Memory B cell (primary cell): ENCODE data around the gene DPYSL3.

ENCODE experiments used
- ATAC-seq: fragments of 150-1000 bp; cut with Tn5 transposase; 2 replicates; pipeline ENCODE4 v1.10.0; 2021; ENCODE audit warnings: low read depth, mild to moderate bottlenecking, moderate library complexity
- DNase-seq, 2 donors: peaks; one replicate each; pipeline ENCODE4 v3.0.0; 2022; ENCODE audit warnings: low spot score in 2 of 2
- H3K27ac Mint-ChIP-seq: one replicate; pipeline ENCODE4 v1.8.0; 2022; ENCODE audit warnings: mild to moderate bottlenecking, moderate library complexity, mixed read lengths
- H3K27me3 Mint-ChIP-seq: one replicate; pipeline ENCODE4 v1.8.0; 2022; ENCODE audit warnings: mixed read lengths
- H3K36me3 Mint-ChIP-seq: one replicate; pipeline ENCODE4 v1.8.0; 2022; ENCODE audit warnings: mild to moderate bottlenecking, mixed read lengths
- H3K4me1 Mint-ChIP-seq: one replicate; pipeline ENCODE4 v1.8.0; 2022; ENCODE audit warnings: mixed read lengths
- H3K4me3 Mint-ChIP-seq: one replicate; pipeline ENCODE4 v1.8.0; 2022; ENCODE audit warnings: mild to moderate bottlenecking, moderate library complexity, mixed read lengths
- H3K9me3 Mint-ChIP-seq: one replicate; pipeline ENCODE4 v1.8.0; 2022; ENCODE audit warnings: mixed read lengths

The DPYSL3 gene

GRCh38 chr5:147472664-147473475, 37.0 kb downstream of the DPYSL3 start:
- ATAC-seq = no peak
- no peaks in the 10 kb centered on the region for H3K36me3 Mint-ChIP-seq

GRCh38 chr5:147467973-147468508, 41.8 kb downstream of the DPYSL3 start:
- Mint-ChIP-seq H3K9me3 (peaks cover 5% of the 10 kb centered on the region), H3K27ac (no peak overlapping the region), H3K4me3 (no peak overlapping the region), H3K4me1 (no peaks in the 10 kb centered on the region), H3K36me3 (no peaks in the 10 kb centered on the region), H3K27me3 (no peaks in the 10 kb centered on the region)
- ATAC-seq (no peak), DNase-seq (no peak)

More at GRCh38 chr5:147472664-147473475, 37.0 kb downstream of the DPYSL3 start:
- no peak for DNase-seq
- Mint-ChIP-seq H3K9me3 (peaks cover 10% of the 10 kb centered on the region), H3K27me3 (no peaks in the 10 kb centered on the region), H3K4me1 (no peaks in the 10 kb centered on the region), H3K27ac (no peak overlapping the region), H3K4me3 (no peak overlapping the region)

- no peak for DNase-seq
- Mint-ChIP-seq H3K9me3 (peaks cover 5% of the 10 kb centered on the region), H3K27ac (no peak overlapping the region), H3K27me3 (no peaks in the 10 kb centered on the region), H3K4me1 (no peaks in the 10 kb centered on the region), H3K36me3 (no peaks in the 10 kb centered on the region), H3K4me3 (no peak overlapping the region)
- no peak for ATAC-seq
These were observed 43.4 kb downstream of the DPYSL3 start for GRCh38 chr5:147466360-147466980.

- no peak for ATAC-seq
- H3K27ac Mint-ChIP-seq = no peak overlapping the region
- H3K4me1 Mint-ChIP-seq = no peaks in the 10 kb centered on the region
- no peaks in the 10 kb centered on the region for H3K36me3 Mint-ChIP-seq
- no peaks in the 10 kb centered on the region for H3K27me3 Mint-ChIP-seq
- H3K4me3 Mint-ChIP-seq = no peak overlapping the region
- no peak for DNase-seq
- H3K9me3 Mint-ChIP-seq = peaks cover 5% of the 10 kb centered on the region
These were observed 44.1 kb downstream of the DPYSL3 start for GRCh38 chr5:147465747-147466146.

GRCh38 chr5:147464211-147464610, 45.7 kb downstream of the DPYSL3 start:
- DNase-seq (no peak), ATAC-seq (no peak)
- no peaks in the 10 kb centered on the region for H3K9me3 Mint-ChIP-seq
- no peaks in the 10 kb centered on the region for H3K4me1 Mint-ChIP-seq
- no peak overlapping the region for H3K27ac Mint-ChIP-seq
- H3K4me3 Mint-ChIP-seq = no peak overlapping the region
- H3K36me3 Mint-ChIP-seq = no peaks in the 10 kb centered on the region
- H3K27me3 Mint-ChIP-seq = no peaks in the 10 kb centered on the region

GRCh38 chr5:147461915-147462314, 48.0 kb downstream of the DPYSL3 start:
- peaks cover 2% of the 10 kb centered on the region for H3K27me3 Mint-ChIP-seq
- DNase-seq (no peak), ATAC-seq (no peak)
- H3K4me1 Mint-ChIP-seq = no peaks in the 10 kb centered on the region
- H3K4me3 Mint-ChIP-seq = no peak overlapping the region
- no peak overlapping the region for H3K27ac Mint-ChIP-seq
- H3K36me3 Mint-ChIP-seq = no peaks in the 10 kb centered on the region
- H3K9me3 Mint-ChIP-seq = no peaks in the 10 kb centered on the region

- DNase-seq (no peak), ATAC-seq (no peak)
- no peaks in the 10 kb centered on the region for H3K4me1 Mint-ChIP-seq
- H3K27ac Mint-ChIP-seq = no peak overlapping the region
- H3K36me3 Mint-ChIP-seq = no peaks in the 10 kb centered on the region
- no peak overlapping the region for H3K4me3 Mint-ChIP-seq
- no peaks in the 10 kb centered on the region for H3K9me3 Mint-ChIP-seq
- peaks cover 2% of the 10 kb centered on the region for H3K27me3 Mint-ChIP-seq
These were observed 49.5 kb downstream of the DPYSL3 start for GRCh38 chr5:147460380-147460779.

GRCh38 chr5:147458581-147458980, 51.3 kb downstream of the DPYSL3 start:
- ATAC-seq = no peak
- Mint-ChIP-seq H3K27me3 (peaks cover 5% of the 10 kb centered on the region), H3K9me3 (no peaks in the 10 kb centered on the region), H3K4me3 (no peak overlapping the region), H3K27ac (no peak overlapping the region), H3K36me3 (no peaks in the 10 kb centered on the region), H3K4me1 (no peaks in the 10 kb centered on the region)
- DNase-seq = no peak

- ATAC-seq = no peak
- DNase-seq = no peak
- H3K9me3 Mint-ChIP-seq = no peaks in the 10 kb centered on the region
- no peaks in the 10 kb centered on the region for H3K4me1 Mint-ChIP-seq
- no peak overlapping the region for H3K4me3 Mint-ChIP-seq
- H3K27ac Mint-ChIP-seq = no peak overlapping the region
- H3K36me3 Mint-ChIP-seq = no peaks in the 10 kb centered on the region
- H3K27me3 Mint-ChIP-seq = peaks cover 18% of the 10 kb centered on the region
These were observed 53.9 kb downstream of the DPYSL3 start for GRCh38 chr5:147455822-147456450.

GRCh38 chr5:147454996-147455677, 54.7 kb downstream of the DPYSL3 start:
- Mint-ChIP-seq H3K4me3 (no peak overlapping the region), H3K9me3 (no peaks in the 10 kb centered on the region), H3K27ac (no peak overlapping the region), H3K4me1 (no peaks in the 10 kb centered on the region), H3K36me3 (no peaks in the 10 kb centered on the region), H3K27me3 (peaks cover 22% of the 10 kb centered on the region)
- ATAC-seq (no peak), DNase-seq (no peak)

- Mint-ChIP-seq H3K4me1 (no peaks in the 10 kb centered on the region), H3K36me3 (no peaks in the 10 kb centered on the region), H3K27ac (no peak overlapping the region), H3K9me3 (no peaks in the 10 kb centered on the region), H3K27me3 (peaks cover 22% of the 10 kb centered on the region), H3K4me3 (peak overlapping the region; percentile 81)
- DNase-seq = peak; percentile 31 to 55
- peak; percentile 58 for ATAC-seq
These were observed 55.7 kb downstream of the DPYSL3 start for GRCh38 chr5:147453875-147454814.

GRCh38 chr5:147452165-147452811, 57.6 kb downstream of the DPYSL3 start:
- ATAC-seq (no peak), DNase-seq (no peak)
- Mint-ChIP-seq H3K27ac (no peak overlapping the region), H3K36me3 (no peaks in the 10 kb centered on the region), H3K27me3 (peaks cover 20% of the 10 kb centered on the region), H3K4me3 (peak overlapping the region; percentile 43), H3K4me1 (no peaks in the 10 kb centered on the region), H3K9me3 (peaks cover under 1% of the 10 kb centered on the region)

- no peak overlapping the region for H3K27ac Mint-ChIP-seq
- DNase-seq (no peak), ATAC-seq (no peak)
- no peak overlapping the region for H3K4me3 Mint-ChIP-seq
- H3K9me3 Mint-ChIP-seq = peaks cover 2% of the 10 kb centered on the region
- H3K4me1 Mint-ChIP-seq = no peaks in the 10 kb centered on the region
- H3K36me3 Mint-ChIP-seq = no peaks in the 10 kb centered on the region
- H3K27me3 Mint-ChIP-seq = peaks cover 20% of the 10 kb centered on the region
These were observed 58.7 kb downstream of the DPYSL3 start for GRCh38 chr5:147451193-147451592.
